HG03060 (cell line): Measurements from ENCODE around the gene AGBL1.
"Not testable (repeated sequence)": the region's sequence is repeated elsewhere in the genome, so short reads cannot be mapped to it uniquely, and the experiment has no call there.

ENCODE experiments used
- ATAC-seq: cut with Tn5 transposase; IDR thresholded peaks from one replicate; pipeline ENCODE4 v1.9.1; 2021; ENCODE audit warnings: low read depth, moderate number of reproducible peaks; ENCODE audit not compliant: unreplicated experiment

The AGBL1 gene

DNA sequence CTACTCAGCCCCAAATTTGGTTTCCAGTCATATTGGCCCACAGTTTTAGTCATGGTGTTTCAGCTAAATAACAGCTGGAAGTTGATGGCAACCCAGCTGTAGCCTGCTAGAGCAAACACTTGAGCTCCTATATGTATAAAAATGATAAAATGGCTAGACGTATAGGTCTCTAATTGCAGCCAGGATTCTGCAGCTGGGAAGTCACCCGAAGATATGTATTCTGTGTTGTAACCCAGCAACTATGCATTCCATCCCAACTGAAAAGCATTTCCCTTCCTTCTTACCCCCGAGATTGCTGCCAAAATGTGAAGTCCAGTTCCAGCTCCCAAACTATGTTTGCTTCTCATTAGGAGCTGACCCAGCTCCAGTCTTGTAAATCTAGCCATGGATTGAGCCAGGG lies 408.4 kb downstream of the AGBL1 start:
- ATAC-seq, result no peak

GRCh38 chr15:86489981-86490380 lies 410.3 kb downstream of the AGBL1 start:
- ATAC-seq, result no peak

DNA sequence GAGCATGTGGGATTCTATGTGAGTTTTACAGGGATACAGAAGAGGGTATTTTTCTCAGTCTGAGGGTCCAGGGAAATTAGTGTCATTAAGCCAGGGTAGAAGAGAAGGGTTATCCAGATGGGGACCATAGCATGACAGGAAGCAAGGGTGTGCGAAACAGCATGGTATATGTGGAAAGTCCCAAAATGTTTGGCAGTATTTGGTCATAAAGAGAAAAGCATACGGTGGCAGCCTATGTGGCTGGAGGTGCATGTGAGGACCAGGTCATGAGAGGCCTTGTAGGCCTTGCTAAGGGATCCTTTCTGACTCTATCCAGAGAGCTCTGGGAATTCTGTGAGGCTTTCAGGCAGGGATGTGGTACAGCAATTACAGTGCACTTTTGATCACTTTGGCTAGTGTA lies 411.4 kb downstream of the AGBL1 start:
- no peak for ATAC-seq

- ATAC-seq, result no peak
Measured at GRCh38 chr15:86493884-86494283, 414.2 kb downstream of the AGBL1 start.

- no peak for ATAC-seq
Measured at GRCh38 chr15:86494475-86494874, 414.8 kb downstream of the AGBL1 start.

- ATAC-seq, result no peak
Measured at GRCh38 chr15:86502301-86502700, 422.6 kb downstream of the AGBL1 start.

- ATAC-seq, result no peak
Measured at GRCh38 chr15:86505951-86506350, 426.3 kb downstream of the AGBL1 start.

DNA sequence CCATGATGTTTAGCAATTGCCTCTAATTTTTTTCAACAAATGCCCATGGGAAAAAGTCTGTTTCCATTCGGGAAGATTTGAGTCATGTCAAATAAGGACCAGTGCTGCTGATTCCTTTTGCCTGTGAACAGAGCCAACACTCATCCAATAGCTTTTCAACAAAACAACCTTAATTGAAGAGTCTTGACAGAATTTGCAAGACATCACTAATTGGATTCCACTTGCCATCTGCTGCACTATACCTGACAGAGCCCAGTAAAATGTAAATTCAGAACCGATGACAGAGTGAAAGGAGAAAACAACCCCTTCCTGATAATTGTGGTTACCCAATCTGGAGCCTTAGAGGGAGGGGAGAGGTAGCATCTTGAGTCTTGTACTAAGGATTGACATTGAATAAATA lies 426.7 kb downstream of the AGBL1 start:
- no peak for ATAC-seq

DNA sequence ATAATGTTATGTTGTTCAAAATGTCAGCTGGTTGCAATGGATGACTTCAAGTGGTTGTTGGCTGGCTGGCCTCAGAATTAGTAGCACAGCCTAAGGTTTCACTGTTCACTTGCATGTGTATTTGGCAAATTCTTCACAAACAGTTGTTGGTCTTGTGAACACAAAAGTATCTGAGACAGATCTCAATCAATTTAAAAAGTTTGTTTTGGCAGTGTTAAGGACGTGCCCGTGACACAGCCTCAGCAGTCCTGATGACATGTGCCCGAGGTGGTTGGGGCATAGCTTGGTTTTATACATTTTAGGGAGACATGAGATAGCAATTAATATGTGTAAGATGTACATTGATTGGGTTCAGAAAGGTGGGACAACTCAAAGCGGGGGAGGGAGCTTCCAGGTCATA lies 436.0 kb downstream of the AGBL1 start:
- ATAC-seq, result no peak

DNA sequence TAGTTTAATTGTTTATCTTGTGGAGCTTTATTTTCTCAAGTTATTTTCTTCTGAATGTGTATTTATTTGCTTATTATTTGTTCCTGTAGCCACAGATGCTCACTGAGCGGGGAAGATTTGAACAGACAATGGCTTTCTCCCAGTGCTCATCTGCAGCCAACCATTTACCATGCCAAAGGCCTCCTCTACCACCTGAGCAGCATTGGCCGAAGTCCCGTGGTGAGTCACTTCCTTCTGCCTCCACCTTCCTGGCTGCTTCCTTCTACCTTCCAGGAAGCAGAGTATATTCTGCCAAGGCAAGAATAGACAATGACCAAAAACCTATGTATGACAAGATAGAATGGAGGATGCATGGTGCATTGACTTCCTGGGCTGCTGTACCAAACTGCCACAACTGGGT lies 443.1 kb downstream of the AGBL1 start:
- no peak for ATAC-seq

DNA sequence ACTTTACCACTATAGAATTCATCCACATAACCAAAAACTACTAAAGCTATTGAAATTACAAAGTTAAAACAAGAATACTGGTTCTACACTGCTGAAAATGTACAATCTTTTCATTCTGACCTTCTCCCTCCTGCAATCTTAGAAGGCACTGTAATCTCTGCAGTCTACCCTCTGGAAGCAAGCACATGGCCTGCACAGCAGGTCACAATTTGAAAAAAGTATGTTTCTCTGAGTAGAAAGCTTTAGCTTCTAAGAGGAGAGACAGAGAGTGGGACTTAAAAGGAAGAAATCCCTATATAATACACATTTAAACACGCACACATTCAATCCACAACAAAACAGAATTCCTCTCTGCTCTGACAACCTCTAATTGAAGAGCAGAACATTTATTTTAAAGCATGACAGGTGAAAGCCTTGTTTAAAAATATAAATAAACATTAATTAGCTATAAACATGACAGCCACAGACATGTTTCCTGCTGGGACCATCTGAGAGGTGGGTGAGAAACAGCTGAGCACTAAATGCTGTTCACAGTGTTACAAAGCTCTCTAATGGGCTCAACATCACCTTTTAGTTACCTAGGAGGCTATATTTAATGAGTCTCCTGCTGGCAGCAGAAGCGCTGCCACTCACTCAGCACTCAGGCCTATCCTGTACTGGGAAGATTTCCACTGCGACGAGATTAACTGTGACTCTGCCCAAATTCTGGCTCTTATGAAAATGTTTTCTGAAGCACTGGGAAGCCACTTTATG lies 447.4 kb downstream of the AGBL1 start:
- ATAC-seq, result no peak

GRCh38 chr15:86528094-86528493 lies 448.4 kb downstream of the AGBL1 start:
- not testable (repeated sequence) for ATAC-seq

- ATAC-seq, result no peak
Measured at GRCh38 chr15:86538141-86538540, 458.5 kb downstream of the AGBL1 start.

DNA sequence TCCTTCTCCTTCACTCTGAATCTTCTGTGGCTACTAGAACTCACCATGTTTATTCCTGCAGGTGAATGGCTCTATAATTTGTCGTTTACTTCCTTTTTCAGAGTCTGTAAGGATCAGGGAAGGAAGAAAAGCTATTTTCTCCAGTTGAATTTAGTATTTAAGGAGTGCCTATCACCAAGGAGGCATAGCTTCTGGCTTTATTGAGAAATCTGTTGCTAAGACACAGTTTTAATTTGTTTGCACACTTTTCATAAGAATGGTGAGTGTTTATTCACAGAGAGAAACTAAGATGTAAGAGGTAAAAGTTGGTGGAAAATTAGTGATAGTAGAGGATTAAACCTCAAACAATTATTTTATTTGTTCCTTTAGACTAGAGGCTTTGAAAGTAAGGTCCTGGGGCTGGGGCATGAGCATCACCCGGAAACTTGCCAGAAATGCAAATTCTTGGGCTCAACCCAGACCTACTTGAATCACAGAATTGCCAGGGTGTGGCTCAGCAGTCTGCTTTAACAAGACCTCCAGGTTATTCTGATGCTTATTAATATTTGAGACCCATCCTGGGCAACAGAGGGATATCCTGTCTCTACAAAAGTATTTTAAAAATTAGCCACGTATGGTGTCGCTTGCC lies 461.3 kb downstream of the AGBL1 start:
- ATAC-seq, result no peak

GRCh38 chr15:86541540-86541939 lies 461.9 kb downstream of the AGBL1 start:
- ATAC-seq, result no peak

- ATAC-seq, result no peak
Measured at GRCh38 chr15:86550075-86550474, 470.4 kb downstream of the AGBL1 start.

DNA sequence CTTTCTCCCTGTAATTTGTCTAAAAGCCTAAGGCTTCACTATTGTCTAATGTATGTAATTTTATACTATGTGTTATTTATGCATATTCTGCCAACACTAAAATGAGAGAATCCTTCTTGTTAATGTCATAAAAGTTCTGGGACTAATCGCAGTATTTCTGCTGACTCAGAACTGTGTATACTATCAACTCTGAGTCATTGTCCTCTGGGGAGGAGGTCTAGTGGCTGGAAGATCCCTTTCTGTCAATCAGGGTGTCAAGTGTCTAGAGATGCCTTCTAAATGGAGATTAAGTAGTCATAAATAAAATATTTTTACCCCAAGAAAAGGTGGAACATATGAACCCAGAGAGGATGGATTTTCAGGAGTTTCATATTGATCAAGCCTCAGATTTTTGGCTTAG lies 473.4 kb downstream of the AGBL1 start:
- no peak for ATAC-seq

GRCh38 chr15:86555098-86555497 lies 475.4 kb downstream of the AGBL1 start:
- no peak for ATAC-seq

GRCh38 chr15:86555939-86556338 lies 476.3 kb downstream of the AGBL1 start:
- no peak for ATAC-seq

DNA sequence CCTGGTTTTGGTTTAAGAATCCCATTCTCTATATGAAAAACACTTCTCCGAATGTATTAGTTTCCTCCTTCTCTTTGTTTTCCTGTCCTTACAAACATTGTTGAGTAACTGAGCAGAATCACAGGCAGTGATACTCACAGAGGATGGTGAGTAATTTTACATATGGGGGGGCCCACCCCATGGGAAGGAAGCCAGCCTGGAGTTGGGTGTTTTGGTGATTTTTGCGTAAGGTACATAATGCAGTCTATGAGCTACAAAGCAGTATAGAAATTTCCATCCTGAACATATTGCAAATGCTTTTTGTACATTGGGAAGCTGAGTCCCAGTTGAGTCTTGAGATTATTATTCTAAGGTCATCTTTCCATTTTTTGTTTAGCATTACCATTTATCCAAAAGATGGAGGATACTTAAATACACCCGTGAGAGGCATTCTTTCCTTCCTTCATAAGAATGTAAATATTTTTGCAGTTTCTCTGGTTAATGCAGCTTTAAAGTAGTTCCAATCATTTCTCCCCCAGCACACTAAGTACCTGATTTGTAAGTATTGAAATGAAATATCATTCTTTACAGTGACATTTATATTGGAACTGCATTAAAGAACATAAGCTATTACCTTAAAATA lies 476.8 kb downstream of the AGBL1 start:
- no peak for ATAC-seq

DNA sequence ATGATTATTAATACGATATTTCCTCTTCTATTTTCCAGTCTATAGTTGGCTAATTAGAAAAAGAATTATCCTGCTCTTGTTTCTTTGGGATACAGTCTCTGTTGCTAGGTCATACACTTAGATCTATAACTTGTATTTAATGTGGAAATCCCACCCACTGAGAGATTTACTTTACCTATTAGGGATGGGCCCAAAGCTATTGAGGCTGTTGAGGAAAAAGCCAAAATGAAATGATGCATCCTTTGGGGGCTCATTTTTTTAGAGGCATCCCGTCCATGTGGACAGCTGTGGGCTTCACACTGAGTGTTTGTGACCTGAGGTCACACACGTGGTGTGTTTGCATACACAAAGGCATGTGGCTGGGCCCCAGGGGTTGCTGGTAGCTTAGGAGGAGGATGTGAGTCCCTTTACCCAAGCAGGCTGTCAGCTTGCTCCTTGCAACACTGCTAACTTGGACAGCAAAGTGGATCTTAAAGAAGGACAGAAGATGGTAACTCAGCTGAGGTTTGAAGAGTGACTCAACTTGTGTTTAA lies 477.4 kb downstream of the AGBL1 start:
- ATAC-seq, result no peak

DNA sequence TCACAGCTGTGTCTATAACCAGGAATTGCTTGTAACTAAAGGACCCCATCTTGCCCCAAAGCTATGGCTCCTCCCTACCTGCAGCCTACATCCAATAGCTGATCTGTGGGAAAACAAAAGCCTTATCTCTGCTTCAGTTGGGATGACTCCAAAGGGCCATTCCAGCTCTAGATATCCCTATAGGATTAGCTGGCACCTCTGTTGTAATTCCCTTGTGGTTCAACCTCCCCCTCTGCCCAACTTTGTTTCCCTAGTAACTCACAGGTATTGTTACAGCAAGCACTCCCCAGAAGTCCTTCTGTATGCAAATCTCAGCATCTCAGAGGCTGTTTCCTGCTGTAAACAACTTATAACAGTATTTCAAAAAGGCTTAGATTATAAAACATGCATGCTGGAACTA lies 478.6 kb downstream of the AGBL1 start:
- ATAC-seq, result no peak
